ENCODE results near the gene FCRLB. TPM values are rescaled to one million over a fixed set of nuclear protein-coding genes. Genes with fewer than 3 reads are reported as not detected.
A peak's percentile ranks its signal among the peaks of the same experiment; 100 is the strongest.

Gene FCRLB
- total and polyA plus RNA-seq, 9 of the 15 experiments (the other 6 are each of a cell fraction or from before 2014, with no cell fraction given), result 0.20 to 4.6 (median 1.3) TPM

DNA sequence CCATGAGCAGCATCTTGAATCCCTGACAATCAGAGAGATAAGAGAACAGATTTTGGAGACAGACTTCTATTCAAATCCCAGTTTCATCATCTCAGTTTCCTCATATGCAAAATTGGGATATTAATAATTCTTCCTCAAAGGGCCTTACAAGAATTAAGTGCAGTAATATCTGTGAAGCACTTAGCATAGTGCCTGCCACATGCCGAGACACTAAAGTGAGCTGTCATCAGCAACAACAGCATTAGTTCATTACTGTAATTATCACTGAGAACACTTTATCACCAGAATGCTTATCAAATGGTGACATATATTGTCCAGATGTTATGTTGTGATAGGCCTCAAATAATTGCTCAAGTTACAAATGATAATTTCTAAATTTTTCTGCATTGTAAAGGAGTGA is 922 bp upstream of the FCRLB start (continued):
- TF ChIP-seq, protein P1, sequence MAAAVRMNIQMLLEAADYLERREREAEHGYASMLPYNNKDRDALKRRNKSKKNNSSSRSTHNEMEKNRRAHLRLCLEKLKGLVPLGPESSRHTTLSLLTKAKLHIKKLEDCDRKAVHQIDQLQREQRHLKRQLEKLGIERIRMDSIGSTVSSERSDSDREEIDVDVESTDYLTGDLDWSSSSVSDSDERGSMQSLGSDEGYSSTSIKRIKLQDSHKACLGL (CRISPR knock-in tag; IDR thresholded peaks at IDR 0.05; ENCODE audit: borderline replicate concordance, poor library complexity, severe bottlenecking), result no peak
- TF ChIP-seq NUFIP1 (IDR thresholded peaks at IDR 0.05; ENCODE audit: partially characterized antibody) (no peak), ZNF197 (CRISPR knock-in tag; IDR thresholded peaks at IDR 0.05; ENCODE audit: low read depth) (no peak), CCAR2 (IDR thresholded peaks at IDR 0.05; ENCODE audit: low read depth, low read length) (no peak), RUNX1 (IDR thresholded peaks at IDR 0.05; ENCODE audit: low read depth) (no peak), EP300 (IDR thresholded peaks at IDR 0.05; ENCODE audit: low read length) (peak; percentile 32; the same call in 1 of the 2 replicates), SMC3 (conservative IDR thresholded peaks at IDR 0.05; ENCODE audit: insufficient read depth, low read depth, low read length) (no peak), SP2 (IDR thresholded peaks at IDR 0.05; ENCODE audit: extremely low read depth, low read depth, low read length, poor library complexity, severe bottlenecking) (no peak), EGR1 (conservative IDR thresholded peaks at IDR 0.05) (no peak), FOXK2 (conservative IDR thresholded peaks at IDR 0.05 in 1 of 2, IDR thresholded peaks at IDR 0.05 in 1 of 2; ENCODE audit: low read depth in 2 of 2) (no peak), MEF2A (IDR thresholded peaks at IDR 0.05; ENCODE audit: control insufficient read depth, low read depth, low read length) (no peak), SNRNP70 (optimal IDR thresholded peaks at IDR 0.05; ENCODE audit: low read depth, low read length) (no peak), SREBF2 (CRISPR knock-in tag; IDR thresholded peaks at IDR 0.05) (no peak), PML (IDR thresholded peaks at IDR 0.05; ENCODE audit: low read length) (no peak), LEF1 (IDR thresholded peaks at IDR 0.05) (no peak), U2AF1 (optimal IDR thresholded peaks at IDR 0.05; ENCODE audit: low read depth, low read length) (no peak), ZNF431 (CRISPR knock-in tag; IDR thresholded peaks at IDR 0.05) (no peak), THAP7 (CRISPR knock-in tag; IDR thresholded peaks at IDR 0.05) (no peak), NFIC (IDR thresholded peaks at IDR 0.05) (no peak), PHF20 (IDR thresholded peaks at IDR 0.05; ENCODE audit: partially characterized antibody) (no peak), L3MBTL2 (IDR thresholded peaks at IDR 0.05) (no peak), ZNF778 (CRISPR knock-in tag; IDR thresholded peaks at IDR 0.05) (no peak), MTF1 (CRISPR knock-in tag; IDR thresholded peaks at IDR 0.05; ENCODE audit: borderline replicate concordance) (no peak), TEAD4 (IDR thresholded peaks at IDR 0.05; ENCODE audit: low read length) (peak; percentile 71), TEAD4 (CRISPR knock-in tag; IDR thresholded peaks at IDR 0.05; ENCODE audit: borderline replicate concordance) (no peak)
- TF ChIP-seq, protein P2, sequence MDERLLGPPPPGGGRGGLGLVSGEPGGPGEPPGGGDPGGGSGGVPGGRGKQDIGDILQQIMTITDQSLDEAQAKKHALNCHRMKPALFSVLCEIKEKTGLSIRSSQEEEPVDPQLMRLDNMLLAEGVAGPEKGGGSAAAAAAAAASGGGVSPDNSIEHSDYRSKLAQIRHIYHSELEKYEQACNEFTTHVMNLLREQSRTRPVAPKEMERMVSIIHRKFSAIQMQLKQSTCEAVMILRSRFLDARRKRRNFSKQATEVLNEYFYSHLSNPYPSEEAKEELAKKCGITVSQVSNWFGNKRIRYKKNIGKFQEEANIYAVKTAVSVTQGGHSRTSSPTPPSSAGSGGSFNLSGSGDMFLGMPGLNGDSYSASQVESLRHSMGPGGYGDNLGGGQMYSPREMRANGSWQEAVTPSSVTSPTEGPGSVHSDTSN (CRISPR knock-in tag; IDR thresholded peaks at IDR 0.05; ENCODE audit: low read depth), result no peak
- TF ChIP-seq, protein P2 (tag; conservative IDR thresholded peaks at IDR 0.05; ENCODE audit: low read depth), result peak; percentile 56; the same call in 1 of the 2 replicates
- TF ChIP-seq, protein P3, sequence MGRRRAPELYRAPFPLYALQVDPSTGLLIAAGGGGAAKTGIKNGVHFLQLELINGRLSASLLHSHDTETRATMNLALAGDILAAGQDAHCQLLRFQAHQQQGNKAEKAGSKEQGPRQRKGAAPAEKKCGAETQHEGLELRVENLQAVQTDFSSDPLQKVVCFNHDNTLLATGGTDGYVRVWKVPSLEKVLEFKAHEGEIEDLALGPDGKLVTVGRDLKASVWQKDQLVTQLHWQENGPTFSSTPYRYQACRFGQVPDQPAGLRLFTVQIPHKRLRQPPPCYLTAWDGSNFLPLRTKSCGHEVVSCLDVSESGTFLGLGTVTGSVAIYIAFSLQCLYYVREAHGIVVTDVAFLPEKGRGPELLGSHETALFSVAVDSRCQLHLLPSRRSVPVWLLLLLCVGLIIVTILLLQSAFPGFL (CRISPR knock-in tag; IDR thresholded peaks at IDR 0.05), result no peak

All from K562 (cell line).